Heart left ventricle (tissue), 16 donors: Measurements from ENCODE around the gene RNF144B. TPM values are rescaled to one million over a fixed set of nuclear protein-coding genes. Genes with fewer than 3 reads are reported as not detected.
A peak's percentile ranks its signal among the peaks of the same experiment; 100 is the strongest.

ENCODE experiments used
- ATAC-seq, 4 donors: fragments of 200-7000 bp; cut with Tn5 transposase; one replicate each; pipeline ENCODE4 v1.9.1; 2020 to 2022; ENCODE audit warnings: moderate library complexity in 4 of 4, mild to moderate bottlenecking in 3 of 4, moderate number of reproducible peaks in 1 of 4
- DNase-seq, 5 donors: peaks; one replicate each; pipeline ENCODE4 v3.0.0-alpha.2; 2020
- H3K27ac ChIP-seq, 12 donors: fragments of 200-600 bp; sonication (generic) in 4 of 12; one replicate each; pipeline versions ENCODE4 v1.5.0 to v1.8.0; 2016 to 2022; ENCODE audit warnings: mild to moderate bottlenecking in 2 of 12
- H3K27me3 ChIP-seq, 9 donors: fragments of 200-600 bp; sonication (generic) in 2 of 9; one replicate each; pipeline versions ENCODE4 v1.5.1 to v1.8.0; 2016 to 2022; ENCODE audit warnings: mild to moderate bottlenecking in 3 of 9
- H3K36me3 ChIP-seq, 9 donors: fragments of 200-600 bp; sonication (generic) in 2 of 9; one replicate each; pipeline versions ENCODE4 v1.5.0 to v1.8.0; 2018 to 2022; ENCODE audit warnings: mild to moderate bottlenecking in 2 of 9
- H3K4me1 ChIP-seq, 12 donors: fragments of 200-600 bp; sonication (generic) in 4 of 12; one replicate each; pipeline versions ENCODE4 v1.5.0 to v1.8.0; 2016 to 2022; ENCODE audit warnings: mild to moderate bottlenecking in 3 of 12
- H3K4me3 ChIP-seq, 12 donors: fragments of 200-600 bp; sonication (generic) in 4 of 12; one replicate each; pipeline versions ENCODE4 v1.5.0 to v1.8.0; 2017 to 2022; ENCODE audit warnings: mild to moderate bottlenecking in 9 of 12, moderate library complexity in 4 of 12
- H3K9me3 ChIP-seq, 12 donors: fragments of 200-600 bp; sonication (generic) in 4 of 12; one replicate each; pipeline versions ENCODE4 v1.5.0 to v1.8.0; 2016 to 2022; ENCODE audit warnings: mild to moderate bottlenecking in 1 of 12
- CTCF ChIP-seq, 12 donors: fragments of 200-600 bp; sonication (generic) in 4 of 12; IDR thresholded peaks; one replicate each; pipeline versions ENCODE4 v1.5.0 to v1.8.0; 2018 to 2022; ENCODE audit warnings: antibody characterized with exemption in 12 of 12, mild to moderate bottlenecking in 5 of 12
- POLR2A ChIP-seq, 2 donors: fragments of 450-650 bp; IDR thresholded peaks; one replicate each; pipeline ENCODE4 v1.6.1; 2017; ENCODE audit warnings: antibody characterized with exemption in 2 of 2, mild to moderate bottlenecking in 2 of 2, moderate library complexity in 2 of 2
- WGBS, 4 donors: extraction: QIAGEN DNeasy Blood & Tissue Kit in 2 of 4; methylation state at CpG; one replicate each; pipeline versions ENCODE4 v1.1.5 to v1.1.7; 2013 to 2018; 5-methylcytosine and 5-hydroxymethylcytosine counted together
- intact Hi-C, 10 donors: fragments of 100-400 bp; cut with DNase I; formaldehyde crosslinking; loops; one replicate each; pipeline versions ENCODE4 v1.11.1 to v1.14.2; 2022
- polyA plus RNA-seq, 2 donors: library from polyadenylated mRNA; stranded (reverse); fragments of 200-250 nt; gene quantifications; one replicate each; pipeline ENCODE4 v1.2.3, GENCODE V29; 2013
- total RNA-seq, 9 donors: library from RNA; depleted of rRNA in 2 of 9; stranded (reverse); fragments of >200 nt in 2 of 9; fragmentation: NEBNext Ultra II Directional in 3 of 9; extraction: Animal tissue kit (Norgen Biotek cat#: 25700) in 3 of 9; gene quantifications; one replicate each; pipeline versions ENCODE4 v1.1.0 to v1.2.4, GENCODE V29; 2016 to 2023
- donor health status: ischemic (EF 13 %, LVEDD 7.1; RV severe dilation, severe dysfunction).
- donor health status: healthy with polysubstance abuse.
- donor health status: DM: no; HTN: yes; CAD: no.
- donor health status: DM: no; HTN: no; CAD: no.
- donor health status: ischemic (EF 25% LVEDD 6.9; RV normal size, moderate dysfunction).
- donor health status: ischemic (EF 25% LVEDD 5.7; RV mildly dilated, moderate dysfunction).
- donor health status: healthy.
- donor health status: DM: yes; HTN: yes; CAD: no.
- donor health status: ischemic (EF 35%, LVEDD 5.7; RV mildly dilated, moderate dysfunction).
- donor health status: nonischemic (EF 11% LVEDD 7.7; RV severe dilation, severe dysfunction).
- donor health status: DM: yes; HTN: yes; CAD: no.
- donor health status: PGD.
- donor health status: ischemic (EF 29% LVEDD 5.4; RV normal size, mild dysfunction).
- donor health status: nonischemic (EF 23%, LVEDD 6.1; RV moderate dilation, normal function).

RNF144B gene
- total and polyA plus RNA-seq, 11 donors, result 6.1 to 20.7 (median 9.6) TPM

GRCh38 chr6:18500921-18501662 is 113.9 kb downstream of the RNF144B start:
- intact Hi-C loops, result loop anchor here in 3 of 10 donors (5.0 to 10.0 kb wide), 4 partner anchors 106 to 1344 kb away; partner anchors contain the start of genes DEK (in 1 of the 3) and RNF144B (in 1 of the 3)
- no peak for TF ChIP-seq CTCF (IDR thresholded peaks at IDR 0.05)
- TF ChIP-seq POLR2A (IDR thresholded peaks at IDR 0.05), result no peak
- ATAC-seq (no peak), DNase-seq (no peak)
- no peaks in the 10 kb centered on the region for H3K27me3 ChIP-seq
- WGBS, 4 donors, result 87 to 94% (median 91%) methylated on average over 12 of the region's 12 CpGs
- H3K4me1 ChIP-seq, result peaks cover 0 to 30% (median 0%) of the 10 kb centered on the region in 12 donors
- H3K36me3 ChIP-seq, result no peaks in the 10 kb centered on the region
- no peak overlapping the region for H3K4me3 ChIP-seq
- no peaks in the 10 kb centered on the region for H3K9me3 ChIP-seq
- H3K27ac ChIP-seq, result peak overlapping the region in 5 of 12 donors; percentile 36 to 79 (median 43)

- Histone ChIP-seq H3K36me3 (no peaks in the 10 kb centered on the region), H3K4me1 (peaks cover 0 to 30% (median 0%) of the 10 kb centered on the region in 12 donors), H3K27me3 (no peaks in the 10 kb centered on the region), H3K27ac (peak overlapping the region in 5 of 12 donors; percentile 36 to 79 (median 43)), H3K4me3 (no peak overlapping the region), H3K9me3 (no peaks in the 10 kb centered on the region)
- intact Hi-C loops, result loop anchor here in 3 of 10 donors (5.0 to 10.0 kb wide), 4 partner anchors 107 to 1344 kb away; partner anchors contain the start of genes DEK (in 1 of the 3) and RNF144B (in 1 of the 3)
- WGBS, 4 donors, result 49 to 61% (median 54%) methylated on average over 4 of the region's 4 CpGs
- peak; percentile 50 to 87 (median 76) for ATAC-seq
- DNase-seq, result peak; percentile 35 to 77 (median 55)
- TF ChIP-seq POLR2A (IDR thresholded peaks at IDR 0.05), result no peak
Observed at GRCh38 chr6:18501663-18502013, 114.5 kb downstream of the RNF144B start.

- no peak for ATAC-seq
- peak overlapping the region in 1 of 12 donors; percentile 74 for H3K27ac ChIP-seq
- TF ChIP-seq CTCF (IDR thresholded peaks at IDR 0.05), result no peak
- TF ChIP-seq POLR2A (IDR thresholded peaks at IDR 0.05), result no peak
Observed at GRCh38 chr6:18503206-18503592, 116.0 kb downstream of the RNF144B start.

GRCh38 chr6:18503593-18504231 is 116.6 kb downstream of the RNF144B start:
- peak overlapping the region in 5 of 12 donors; percentile 43 to 74 (median 49) for H3K27ac ChIP-seq
- 37 to 44% (median 40%) methylated on average over 11 of the region's 11 CpGs for WGBS, 4 donors
- H3K9me3 ChIP-seq, result no peaks in the 10 kb centered on the region
- ATAC-seq (peak; percentile 66 to 86 (median 84)), DNase-seq (peak in 4 of 5 donors; percentile 39 to 57 (median 47))
- peaks cover 0 to 30% (median 0%) of the 10 kb centered on the region in 12 donors for H3K4me1 ChIP-seq
- no peaks in the 10 kb centered on the region for H3K36me3 ChIP-seq
- intact Hi-C loops, result loop anchor here (1.0 to 10.0 kb wide), 6 partner anchors 109 to 1346 kb away; partner anchors contain the start of genes DEK (in 1 of the 10) and RNF144B (in 1 of the 10)
- H3K27me3 ChIP-seq, result no peaks in the 10 kb centered on the region
- H3K4me3 ChIP-seq, result peak overlapping the region in 10 of 12 donors; percentile 22 to 59 (median 44)
- peak; percentile 77 to 95 (median 88) for TF ChIP-seq CTCF (IDR thresholded peaks at IDR 0.05)
- TF ChIP-seq POLR2A (IDR thresholded peaks at IDR 0.05), result no peak

More at GRCh38 chr6:18503206-18503592, 116.0 kb downstream of the RNF144B start:
- Histone ChIP-seq H3K27me3 (no peaks in the 10 kb centered on the region), H3K4me3 (peak overlapping the region in 1 of 12 donors; percentile 48), H3K4me1 (peaks cover 0 to 30% (median 0%) of the 10 kb centered on the region in 12 donors), H3K36me3 (no peaks in the 10 kb centered on the region), H3K9me3 (no peaks in the 10 kb centered on the region)
- intact Hi-C loops, result loop anchor here in 4 of 10 donors (1.0 to 10.0 kb wide), 5 partner anchors 108 to 1346 kb away; partner anchors contain the start of genes DEK (in 1 of the 4) and RNF144B (in 1 of the 4)
- no peak for DNase-seq
